Spleen (tissue), 7 donors: ENCODE measurements around the gene MRC2.

ENCODE experiments used
- CTCF ChIP-seq, 11 experiments: fragments of 200-600 bp in 7 of 11; fragments of 450-650 bp in 4 of 11; sonication (generic) in 4 of 11; IDR thresholded peaks in 8 of 11; conservative IDR thresholded peaks in 3 of 11; 1 replicate in 7 of 11; 2 replicates in 4 of 11; pipeline versions ENCODE4 v1.4.0 to v1.8.0; 2016 to 2021; ENCODE audit warnings: antibody characterized with exemption in 11 of 11, inconsistent platforms in 4 of 11, mild to moderate bottlenecking in 1 of 11
- POLR2A ChIP-seq, 3 donors: fragments of 450-650 bp; IDR thresholded peaks; one replicate each; pipeline ENCODE4 v1.5.1; 2017; ENCODE audit warnings: antibody characterized with exemption in 3 of 3, mild to moderate bottlenecking in 1 of 3
- donor health status: DM: no; HTN: no; CAD: no; lungs with moderate emphysema.
- donor health status: DM: no; HTN: no; CAD: no.
- donor health status: DM: no; HTN: no; CAD: no.

- no peak for TF ChIP-seq CTCF (IDR thresholded peaks at IDR 0.05 in 8 of 11, conservative IDR thresholded peaks at IDR 0.05 in 3 of 11)
- no peak for TF ChIP-seq POLR2A (IDR thresholded peaks at IDR 0.05)
Measured at GRCh38 chr17:62673614-62674362, 46.3 kb downstream of the MRC2 start.
